Effector CD8-positive, alpha-beta T cell (primary cell): ENCODE data around the gene BRME1.

Source experiments
- DNase-seq: peaks from one replicate; lab custom pipeline; 2025; lab: John Stamatoyannopoulos, UW
- total RNA-seq, 4 experiments: gene quantifications; one replicate each; lab custom pipeline; 2026; lab: John Stamatoyannopoulos, UW

The BRME1 gene
- total RNA-seq: 1.3 to 3.8 (median 2.5) reads per million in 4 experiments

DNA sequence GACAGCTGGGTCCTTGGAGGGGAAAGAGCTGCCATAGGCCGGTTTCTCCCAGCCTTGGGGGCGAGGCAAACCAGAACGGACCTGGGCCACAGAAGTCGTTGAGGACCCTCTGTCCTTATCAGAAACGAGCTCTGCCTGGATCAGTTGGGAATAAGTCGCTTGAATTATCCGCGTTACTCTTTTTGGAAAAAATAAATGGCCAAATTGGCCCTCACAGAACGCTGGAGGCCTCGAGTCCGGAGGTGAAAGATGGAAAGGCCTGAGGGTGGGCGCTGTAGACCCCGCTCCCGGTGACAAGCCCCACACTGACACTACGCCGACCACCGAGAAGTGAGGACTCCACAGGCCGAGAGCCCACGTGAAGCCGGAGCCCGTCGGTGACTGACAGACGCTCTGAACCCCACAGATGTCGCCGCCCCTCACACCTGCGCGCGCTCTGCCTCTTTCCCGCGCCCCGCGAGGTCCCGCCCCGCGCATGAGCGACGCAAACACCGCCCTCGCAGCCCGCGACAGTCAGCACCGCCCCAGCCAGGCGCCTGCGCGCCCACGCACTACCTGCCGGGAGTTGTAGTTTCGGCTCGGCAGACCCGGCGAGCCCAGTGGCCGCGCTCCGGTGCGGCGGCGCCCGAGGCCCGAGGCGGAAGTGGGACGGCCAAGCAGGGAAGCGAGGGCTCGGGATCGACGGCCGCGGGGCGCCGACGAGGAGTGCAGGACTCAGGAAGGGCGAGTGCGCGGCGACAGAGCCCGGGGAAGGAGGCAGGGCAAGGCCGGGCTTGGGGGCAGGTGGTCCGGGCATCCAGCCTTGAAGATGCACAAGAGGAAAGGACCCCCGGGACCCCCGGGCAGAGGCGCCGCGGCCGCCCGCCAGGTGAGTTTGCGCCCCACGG is at the start of gene BRME1, which contains the start of gene CC2D1A:
Gene BRME1 (minus strand): TSS at position 484 of the 887 bp plus-strand sequence. CDS start 1,225 bp downstream, outside the sequence.
Gene CC2D1A (plus strand): TSS at position 568 of the 887 bp plus-strand sequence. CDS start 241 bp downstream, at position 809.
- peak; percentile 90 for DNase-seq

DNA sequence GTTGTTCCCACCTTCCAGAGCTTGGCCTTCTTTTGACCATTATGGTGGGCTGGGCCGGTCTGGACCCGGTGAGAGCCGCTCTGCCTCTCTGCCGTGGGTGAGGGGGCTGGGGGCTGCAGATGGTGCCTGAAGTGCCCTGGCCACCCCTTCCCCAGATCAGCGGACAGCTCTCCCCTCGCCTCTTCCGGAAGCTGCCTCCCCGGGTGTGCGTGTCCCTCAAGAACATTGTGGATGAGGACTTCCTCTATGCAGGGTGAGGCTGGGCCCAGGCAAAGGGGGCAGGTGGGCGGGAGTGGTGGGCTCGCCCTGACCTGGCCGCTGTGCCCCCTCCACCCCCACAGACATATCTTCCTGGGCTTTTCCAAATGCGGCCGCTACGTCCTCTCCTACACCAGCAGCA is 48.3 kb upstream of the BRME1 start:
- DNase-seq: no peak

DNA sequence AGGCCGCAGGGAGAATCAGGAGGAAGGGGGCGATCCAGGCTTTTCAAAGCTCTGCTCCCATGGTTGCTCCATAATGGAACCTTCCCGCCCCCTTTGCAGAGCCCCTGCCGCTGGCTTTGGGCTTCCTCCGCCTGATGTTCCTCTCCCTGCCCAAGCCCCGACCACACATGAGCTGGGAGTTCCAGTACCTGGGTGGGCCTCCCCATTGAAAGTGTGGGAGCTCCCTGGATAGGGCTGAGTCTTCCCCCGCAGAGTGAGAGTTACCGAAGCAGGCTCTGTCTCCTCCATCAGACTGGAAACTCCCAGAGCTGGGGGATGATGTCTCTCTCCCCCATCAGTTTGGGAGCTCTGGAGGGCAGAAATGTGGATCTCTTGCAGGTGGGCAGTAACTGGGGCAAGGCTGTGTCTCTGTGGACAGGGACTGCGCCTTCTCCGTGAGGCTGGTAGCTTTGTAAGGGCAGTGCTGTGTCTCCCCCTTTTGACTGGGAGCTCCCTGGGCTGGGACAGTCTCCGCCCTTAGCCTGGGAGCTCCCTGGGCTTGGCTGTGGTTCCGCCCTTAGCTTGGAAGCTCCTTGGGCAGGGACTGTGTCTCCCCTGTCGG is 47.1 kb upstream of the BRME1 start:
- peak; percentile 28 for DNase-seq

DNA sequence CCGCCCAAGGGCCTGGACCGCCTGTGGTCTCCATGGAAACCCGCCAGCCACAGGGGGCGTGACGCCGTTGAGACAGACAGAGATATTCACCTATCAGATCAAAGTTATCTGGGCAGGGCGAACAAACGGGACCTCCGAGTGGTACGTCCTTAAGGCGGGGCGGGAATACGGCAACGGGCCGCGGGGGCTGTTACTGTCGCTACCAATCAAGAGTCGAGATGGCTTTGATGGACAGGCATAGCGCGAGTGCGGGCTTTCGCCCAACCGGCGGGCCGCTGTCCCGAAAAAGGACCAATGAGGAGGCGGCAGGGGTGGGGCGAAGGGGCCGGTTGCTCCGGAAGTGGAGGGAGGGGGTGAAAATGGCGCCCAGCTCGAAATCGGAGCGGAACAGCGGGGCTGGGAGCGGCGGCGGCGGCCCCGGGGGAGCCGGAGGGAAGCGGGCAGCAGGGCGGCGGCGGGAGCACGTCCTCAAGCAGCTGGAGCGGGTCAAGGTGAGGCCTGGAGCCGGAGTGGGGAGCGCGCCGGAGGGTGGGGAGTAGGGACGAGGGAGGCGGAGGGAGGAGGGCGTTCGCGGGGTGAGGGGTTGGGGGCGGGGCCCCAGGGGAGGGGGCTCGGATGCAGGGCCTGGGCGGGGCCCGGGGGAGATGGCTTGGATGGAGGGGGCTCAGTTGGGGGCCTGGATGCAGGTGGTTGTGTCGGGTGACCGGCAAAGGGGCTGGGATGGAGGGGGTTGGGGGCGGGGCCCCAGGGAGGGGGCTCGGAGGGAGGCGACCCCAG is 46.4 kb upstream of the BRME1 start, which contains the start of gene DCAF15:
Gene DCAF15 (plus strand): TSS at position 356 of the 777 bp plus-strand sequence. CDS start 4 bp downstream, at position 360.
- DNase-seq: peak; percentile 98

DNA sequence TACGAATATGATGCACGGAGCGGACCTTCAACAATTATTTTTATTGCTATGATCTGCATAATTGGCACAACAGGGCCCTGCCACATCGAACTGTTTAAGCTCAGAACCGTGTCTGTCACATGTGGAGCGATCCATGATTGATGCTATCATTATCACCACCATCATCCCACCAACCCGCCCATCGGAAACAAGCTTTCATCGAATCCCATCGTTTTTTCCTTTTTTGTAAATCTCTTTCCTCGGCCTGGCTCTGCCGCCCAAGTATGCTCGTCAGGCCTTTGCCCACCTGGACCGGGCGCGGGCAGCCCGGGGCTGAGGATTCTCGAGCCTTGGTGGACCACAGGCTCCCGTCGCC is 45.9 kb upstream of the BRME1 start:
- no peak for DNase-seq

DNA sequence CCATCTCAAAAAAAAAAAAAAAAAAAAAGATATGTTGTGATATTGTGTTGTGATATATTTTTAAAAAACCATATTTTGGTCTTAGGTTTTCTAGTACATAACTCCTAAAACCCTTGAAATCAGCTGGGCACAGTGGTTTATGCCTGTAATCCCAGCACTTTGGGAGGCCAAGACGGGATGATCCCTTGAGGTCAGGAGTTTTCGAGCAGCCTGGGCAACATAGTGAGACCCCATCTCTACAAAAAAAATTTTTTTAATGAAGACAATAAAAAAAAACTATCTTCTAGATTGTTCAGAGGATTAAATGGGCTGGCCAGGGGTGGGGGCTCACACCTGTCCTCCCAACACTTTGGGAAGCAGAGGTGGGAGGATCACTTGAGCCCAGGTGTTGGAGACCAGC is 45.1 kb upstream of the BRME1 start:
- DNase-seq: no peak

DNA sequence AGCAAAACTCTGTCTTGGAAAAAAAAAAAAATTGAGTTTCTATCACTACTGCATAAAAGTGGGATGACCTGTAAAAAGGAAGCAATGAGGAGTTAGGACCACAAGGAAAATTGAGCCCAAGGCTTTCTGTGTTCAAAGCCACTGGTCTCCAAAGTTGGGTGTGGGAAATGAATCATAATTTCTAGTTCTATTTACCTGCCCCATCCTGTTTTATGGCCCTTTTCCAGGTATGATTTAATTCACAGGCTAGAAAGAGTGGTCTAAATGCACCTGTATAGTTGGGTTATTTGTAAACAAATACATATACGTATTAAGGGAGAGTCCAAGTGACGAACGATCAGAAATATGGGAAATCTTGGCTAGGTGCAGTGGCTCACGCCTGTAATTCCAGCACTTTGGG is 40.5 kb upstream of the BRME1 start:
- no peak for DNase-seq

DNA sequence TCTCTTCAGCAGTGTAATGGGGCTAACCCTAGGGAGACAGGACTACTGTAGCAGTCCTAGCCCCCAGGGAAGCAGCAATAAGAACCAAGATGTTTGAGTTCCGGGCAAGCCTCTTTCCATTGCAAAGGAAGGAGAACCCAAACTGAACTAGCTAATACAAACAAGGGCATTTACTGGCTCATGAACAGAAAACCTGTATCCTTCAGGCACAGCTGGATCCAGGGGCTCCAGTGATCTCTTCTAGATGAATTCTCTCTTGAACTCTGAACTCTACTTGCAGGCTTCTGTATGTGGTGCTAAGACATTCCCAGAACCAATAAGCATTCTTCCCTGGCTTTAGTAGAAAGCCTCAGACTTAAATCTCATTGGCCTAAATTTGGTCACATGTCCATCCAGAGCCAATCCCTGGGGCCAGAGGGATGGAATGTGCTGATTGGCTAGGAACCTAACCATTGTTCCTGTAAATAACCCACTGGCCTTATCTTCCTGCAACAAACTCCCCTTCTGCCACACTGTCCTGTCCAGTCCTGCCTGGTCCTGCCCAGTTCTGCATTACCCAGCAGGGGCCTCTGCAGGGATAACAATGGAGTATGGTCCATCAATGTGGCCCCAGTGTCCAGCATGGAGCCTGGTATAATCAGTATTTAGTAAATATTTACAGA is 36.2 kb upstream of the BRME1 start:
- no peak for DNase-seq

DNA sequence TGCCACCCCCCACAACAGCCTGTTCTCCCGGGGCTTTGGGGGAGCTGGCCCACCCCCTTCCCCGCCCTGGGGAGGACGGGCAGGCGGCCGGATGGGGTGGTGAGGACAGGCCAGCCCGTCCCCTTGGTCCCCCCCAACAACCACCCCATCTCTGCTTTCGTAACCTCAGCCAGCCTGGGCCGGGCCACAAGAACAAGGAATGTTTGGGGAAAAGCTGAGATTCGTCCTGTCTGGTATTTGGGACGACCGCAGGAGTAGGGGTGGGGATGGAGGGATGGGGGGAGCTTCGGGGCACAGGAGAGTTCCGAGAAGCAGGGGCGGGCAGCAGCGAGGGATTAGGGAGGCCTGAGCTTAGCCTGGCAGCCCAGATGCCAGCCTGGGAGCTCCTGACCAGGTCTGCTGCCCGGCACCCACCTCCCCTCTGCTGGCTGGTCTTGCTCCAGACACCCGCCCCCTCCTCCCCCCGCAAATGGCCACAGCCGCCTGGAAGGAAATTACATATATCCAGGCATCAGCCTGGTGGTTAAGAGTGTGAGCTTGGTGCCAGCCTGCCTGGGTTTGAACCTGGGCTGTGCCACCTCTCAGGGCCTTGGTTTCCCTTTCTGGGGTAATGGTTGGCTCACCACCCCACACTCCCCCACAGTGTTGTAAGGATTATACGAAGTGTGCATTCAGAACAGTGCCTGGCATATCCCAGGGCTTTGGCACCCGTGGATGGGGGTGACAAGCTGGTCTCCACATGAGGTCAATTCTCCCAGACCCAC is 32.6 kb upstream of the BRME1 start, which contains the start of gene PODNL1:
Gene PODNL1 (minus strand): TSS at position 117 of the 764 bp plus-strand sequence. CDS start 236 bp downstream, outside the sequence.
- no peak for DNase-seq

DNA sequence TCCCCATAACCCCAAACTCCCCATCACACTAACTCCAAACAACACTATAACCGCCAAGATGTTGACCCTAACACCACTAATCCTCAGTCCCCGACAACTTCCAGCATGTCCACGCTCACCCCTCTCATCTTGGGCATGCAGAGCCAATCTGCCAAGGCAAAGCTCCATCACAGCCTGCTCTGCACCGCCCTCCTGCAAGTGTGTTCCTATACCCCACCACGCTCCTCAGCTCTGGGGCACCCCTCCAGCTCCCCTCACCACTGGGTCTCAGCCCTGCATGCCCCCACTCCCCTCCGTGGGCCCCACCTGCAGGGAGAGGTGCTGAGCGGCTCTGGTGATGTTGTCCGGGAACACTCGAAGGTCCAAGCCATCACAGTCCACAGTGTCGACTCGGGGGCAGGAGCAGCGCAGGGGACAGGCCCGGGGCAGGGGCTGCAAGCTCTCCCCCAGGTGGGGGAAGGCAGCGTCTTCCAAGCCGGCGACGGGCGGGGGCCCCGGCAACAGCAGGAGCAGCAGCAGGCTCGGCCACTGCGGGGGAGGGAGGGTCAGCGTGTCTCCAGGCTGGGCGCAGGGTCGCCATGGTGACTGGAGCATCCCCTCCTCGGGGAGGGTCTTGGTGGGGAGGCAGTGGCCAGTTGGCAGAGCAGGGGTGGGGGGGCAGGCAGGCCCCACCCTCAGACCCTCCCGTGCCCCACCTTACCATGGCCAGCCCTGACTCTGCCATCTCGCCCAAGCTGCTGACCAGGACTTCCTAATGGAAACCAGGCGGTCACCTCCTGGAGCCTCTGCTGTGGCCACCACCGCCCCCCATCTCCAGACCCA is 31.8 kb upstream of the BRME1 start:
- no peak for DNase-seq

DNA sequence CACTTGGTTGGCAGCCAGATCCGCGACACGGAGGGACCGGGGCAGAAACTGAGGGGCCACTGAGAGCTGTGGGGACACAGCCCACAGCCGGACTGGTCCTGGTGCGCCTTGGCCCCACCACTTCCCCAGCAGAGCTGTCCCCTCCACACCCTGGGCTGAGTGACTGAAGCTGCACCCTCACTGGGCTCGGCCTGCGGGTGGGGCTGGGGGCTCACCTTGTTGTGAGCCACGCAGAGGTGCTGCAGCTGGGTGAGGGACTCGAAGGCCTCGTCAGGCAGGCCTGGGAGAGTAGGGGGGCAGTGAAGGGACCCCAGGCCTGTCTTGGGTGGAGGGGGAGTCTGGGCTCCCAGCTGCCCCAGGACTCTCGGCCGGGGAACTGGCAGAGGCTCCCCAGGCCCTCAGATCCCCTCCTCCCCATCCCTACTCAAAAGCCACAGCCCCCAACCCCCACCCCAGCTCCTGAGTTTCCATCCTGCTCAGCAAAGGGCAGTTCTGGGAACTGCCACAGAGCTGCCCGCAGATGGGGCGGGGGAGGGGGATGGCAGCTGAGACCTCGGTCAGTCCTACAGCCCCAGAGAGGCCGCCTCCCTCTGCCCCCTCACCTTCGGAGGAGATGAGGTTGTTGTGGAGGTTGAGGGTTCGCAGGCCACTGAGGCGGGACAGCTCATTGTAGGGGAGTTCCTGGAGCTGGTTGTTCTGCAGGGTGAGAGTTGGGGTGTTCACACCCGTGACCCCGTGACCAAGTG is 30.0 kb upstream of the BRME1 start:
- DNase-seq: no peak

DNA sequence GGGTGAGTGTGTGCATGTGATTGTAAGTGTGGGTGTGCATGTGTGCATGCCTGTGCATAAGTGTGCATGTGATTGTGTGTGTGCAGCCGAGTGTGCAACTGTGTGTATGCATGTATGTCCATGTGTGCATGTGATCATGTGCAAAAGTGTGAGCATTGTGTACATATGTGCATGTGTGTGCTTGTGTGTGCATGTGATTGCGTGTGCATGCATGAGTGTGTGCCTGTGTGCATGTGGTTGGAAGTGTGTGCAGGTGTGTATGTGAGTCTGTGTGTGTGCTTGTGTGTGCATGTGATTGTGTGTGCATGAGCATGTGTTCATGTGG is 28.8 kb upstream of the BRME1 start:
- DNase-seq: no peak

DNA sequence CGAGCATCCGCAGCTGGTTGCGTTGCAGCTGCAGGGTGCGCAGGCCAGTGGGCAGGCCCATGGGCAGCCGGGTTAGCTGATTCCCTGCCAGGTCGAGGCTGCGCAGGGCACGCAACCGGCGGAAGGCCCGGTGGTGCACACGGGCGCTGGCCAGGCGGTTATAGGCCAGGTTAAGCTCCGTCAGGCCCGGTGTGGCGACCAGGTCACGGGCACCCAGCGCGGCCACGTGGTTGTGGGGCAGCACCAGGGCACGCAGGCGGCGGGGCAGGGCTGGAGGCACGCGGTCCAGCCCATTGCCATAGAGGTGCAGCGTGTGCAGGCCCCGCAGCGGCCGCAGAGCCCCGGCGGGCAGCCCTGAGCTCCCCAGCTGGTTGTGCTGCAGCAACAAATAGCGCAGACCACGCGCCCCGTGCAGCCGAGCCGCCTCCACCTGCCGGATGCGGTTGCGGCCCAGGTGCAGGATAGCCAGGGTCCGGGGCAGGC is 27.0 kb upstream of the BRME1 start:
- DNase-seq: no peak

DNA sequence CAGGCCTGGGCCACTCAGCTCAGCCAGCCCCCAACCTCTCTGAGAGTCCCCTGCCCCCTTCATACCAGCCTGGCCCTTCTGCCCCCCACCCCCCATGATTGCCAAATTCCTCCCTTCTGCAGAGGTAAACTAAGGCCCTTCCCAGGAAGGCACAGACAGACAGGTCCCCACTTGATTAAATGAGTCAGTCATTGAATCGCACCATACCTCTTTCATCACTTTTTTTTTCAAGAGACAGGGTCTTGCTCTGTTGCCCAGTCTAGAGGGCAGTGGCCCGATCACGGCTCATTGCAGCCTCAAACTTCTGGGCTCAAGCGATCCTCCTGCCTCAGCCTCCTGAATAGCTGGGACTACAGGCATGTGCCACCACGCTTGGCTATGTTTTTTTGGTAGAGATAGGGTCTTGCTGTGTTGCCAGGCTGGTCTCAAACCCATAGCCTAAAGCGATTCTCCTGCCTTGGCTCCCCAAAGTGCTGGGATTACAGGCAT is 26.3 kb upstream of the BRME1 start:
- no peak for DNase-seq

DNA sequence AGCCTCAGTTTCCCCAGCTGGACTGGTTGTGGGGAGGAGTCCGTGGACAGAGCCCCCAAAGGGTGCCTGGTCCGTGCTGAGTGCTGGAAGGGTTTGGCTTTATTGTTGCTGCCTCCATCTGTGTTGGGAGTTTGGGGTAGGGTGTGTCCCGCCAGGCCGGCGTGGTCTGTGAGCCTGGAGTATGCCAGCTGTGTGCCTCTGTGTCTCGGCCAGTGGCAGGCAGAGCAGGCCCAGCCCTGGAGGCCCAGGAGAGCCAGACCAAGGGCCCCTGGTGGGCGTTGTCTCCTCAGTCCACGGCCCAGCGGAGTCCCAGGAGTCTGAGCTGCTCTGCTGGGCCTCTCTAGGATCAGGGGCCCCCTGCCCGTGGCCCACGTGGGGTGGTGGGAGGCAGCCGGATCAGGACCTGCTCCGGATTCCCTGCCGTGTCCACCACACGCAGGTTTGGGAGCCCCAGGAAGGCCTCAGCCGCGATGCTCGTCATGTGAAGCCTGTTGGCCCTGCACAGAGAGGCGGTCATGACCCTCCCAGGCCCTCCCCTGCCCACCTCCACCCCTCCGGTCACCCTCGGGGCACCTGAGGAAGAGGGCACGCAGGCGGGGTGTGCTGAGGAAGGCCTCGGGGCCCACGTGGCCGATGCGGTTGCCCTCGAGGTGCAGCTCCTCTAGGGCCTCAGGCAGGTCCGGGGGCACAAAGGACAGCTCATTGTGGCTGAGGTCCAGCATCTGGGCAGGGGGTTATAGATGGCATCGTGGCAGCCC is 25.7 kb upstream of the BRME1 start:
- no peak for DNase-seq

DNA sequence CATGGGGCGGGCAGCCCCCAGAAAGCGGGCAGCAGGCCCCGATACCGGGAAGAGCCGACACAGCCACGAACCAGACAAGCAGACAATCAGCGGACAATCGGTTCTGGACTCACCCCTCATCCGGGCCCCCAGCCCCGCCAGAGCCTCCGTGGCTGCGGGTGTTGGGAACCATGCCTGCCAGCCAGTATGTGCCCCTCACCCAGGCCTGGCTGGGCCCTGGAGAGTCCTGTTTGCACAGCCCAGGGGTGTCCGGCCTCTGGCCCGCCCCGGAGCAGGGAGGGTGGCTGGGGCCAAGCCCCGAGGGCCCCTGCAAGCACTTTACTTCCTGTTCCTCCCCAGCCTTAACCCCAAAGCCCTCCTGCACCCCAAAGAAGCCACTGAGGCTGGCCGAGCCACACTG is 24.5 kb upstream of the BRME1 start:
- no peak for DNase-seq

DNA sequence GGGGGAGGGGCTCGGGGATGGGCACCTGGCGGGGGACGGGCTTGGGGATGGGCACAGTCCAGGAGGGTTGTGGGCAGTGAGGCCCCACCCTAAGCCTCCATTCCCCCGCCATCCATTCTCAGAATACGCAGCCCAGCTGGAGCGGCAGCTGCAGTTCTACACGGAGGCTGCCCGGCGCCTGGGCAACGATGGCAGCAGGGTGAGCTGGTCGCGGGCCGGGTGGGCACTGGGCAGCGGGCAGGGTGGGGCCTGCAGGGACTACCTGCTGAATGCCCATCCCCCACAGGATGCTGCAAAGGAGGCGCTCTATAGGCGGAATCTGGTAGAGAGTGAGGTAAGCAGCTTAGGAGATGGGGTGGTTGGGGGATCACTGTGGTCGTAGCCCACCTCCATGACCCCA is 24.0 kb upstream of the BRME1 start:
- no peak for DNase-seq

DNA sequence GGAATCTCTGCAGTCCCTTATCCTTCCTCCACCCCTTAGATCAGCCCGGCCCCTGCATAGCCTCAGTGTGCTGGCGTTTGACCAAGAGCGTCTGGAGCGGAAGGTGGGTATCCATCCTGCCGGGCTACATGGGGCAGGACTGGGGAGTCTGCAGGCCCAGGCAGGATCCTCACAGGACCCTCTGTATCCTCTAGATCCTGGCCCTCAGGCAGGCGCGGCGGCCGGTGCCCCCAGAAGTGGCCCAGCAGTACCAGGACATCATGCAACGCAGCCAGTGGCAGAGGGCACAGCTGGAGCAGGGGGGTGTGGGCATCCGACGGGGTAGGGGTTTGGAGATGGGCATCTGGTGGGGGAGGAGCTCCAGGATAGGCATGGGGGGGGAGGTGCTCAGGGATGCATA is 23.4 kb upstream of the BRME1 start:
- DNase-seq: no peak
